Measurements from ENCODE around the gene RYR3.

DNA sequence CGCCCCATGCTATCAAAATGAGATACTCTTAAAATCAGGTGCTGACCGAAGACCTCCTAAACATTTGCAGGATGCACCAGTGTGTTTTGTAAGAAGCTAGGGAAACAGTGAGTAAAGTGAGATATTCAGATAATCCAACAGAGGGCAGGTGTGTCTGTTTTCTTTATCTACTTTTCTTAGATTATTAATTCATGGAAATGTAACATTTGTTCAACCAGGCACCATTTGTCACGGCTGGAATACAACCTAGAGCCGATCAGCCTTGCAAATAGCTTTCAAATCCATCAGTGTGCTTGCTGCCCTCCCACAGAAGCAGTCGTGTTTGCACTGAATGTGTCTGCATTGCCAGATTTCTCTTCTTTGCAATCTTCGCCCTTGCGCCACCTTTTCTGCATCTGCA, 455.6 kb downstream of the RYR3 start:
- TF ChIP-seq CTCF (optimal IDR thresholded peaks at IDR 0.05 in 1 of 3, IDR thresholded peaks at IDR 0.05 in 1 of 3, conservative IDR thresholded peaks at IDR 0.05 in 1 of 3; ENCODE audit: extremely low read depth in 1 of 3, insufficient read depth in 2 of 3, low read length in 3 of 3): peak in 1 of 3 experiments; percentile 15
- TF ChIP-seq EZH2 (IDR thresholded peaks at IDR 0.05; ENCODE audit: low read length): no peak
